Fibroblast of lung (primary cell): ENCODE results near the gene PCDH9.

Experiments
- CTCF ChIP-seq, 2 donors: IDR thresholded peaks in 1 of 2; conservative IDR thresholded peaks in 1 of 2; 1 replicate in 1 of 2; 2 replicates in 1 of 2; pipeline ENCODE4 v1.5.1; 2011 to 2012; ENCODE audit warnings: low read length in 2 of 2, control low read depth in 1 of 2, inconsistent platforms in 1 of 2, low read depth in 1 of 2, mild to moderate bottlenecking in 1 of 2
- EZH2 ChIP-seq: IDR thresholded peaks from 2 replicates; pipeline ENCODE4 v1.5.1; 2012; ENCODE audit warnings: low read length, control low read depth, mild to moderate bottlenecking; ENCODE audit errors: missing control alignments

- TF ChIP-seq CTCF (conservative IDR thresholded peaks at IDR 0.05 in 1 of 2, IDR thresholded peaks at IDR 0.05 in 1 of 2; ENCODE audit: low read depth in 1 of 2, low read length in 2 of 2): no peak
- no peak for TF ChIP-seq EZH2
Measured at GRCh38 chr13:66347486-66348117, 882.5 kb downstream of the PCDH9 start.
